D721Med (cell line): ENCODE results near the gene IFITM2.

ENCODE experiments used
- DNase-seq: peaks from one replicate; pipeline ENCODE4 v3.0.0; 2011; ENCODE audit warnings: low spot score; ENCODE audit not compliant: insufficient read length
- FAIRE-seq: peaks from 2 replicates; lab custom pipeline; 2011; peaks lifted over from hg19 to GRCh38; lab: Jason Lieb, UNC
- CTCF ChIP-seq: IDR thresholded peaks from 2 replicates; pipeline ENCODE4 v1.5.1; 2012; ENCODE audit warnings: mild to moderate bottlenecking, control low read depth; ENCODE audit not compliant: insufficient read depth; ENCODE audit errors: missing control alignments

The IFITM2 gene

DNA sequence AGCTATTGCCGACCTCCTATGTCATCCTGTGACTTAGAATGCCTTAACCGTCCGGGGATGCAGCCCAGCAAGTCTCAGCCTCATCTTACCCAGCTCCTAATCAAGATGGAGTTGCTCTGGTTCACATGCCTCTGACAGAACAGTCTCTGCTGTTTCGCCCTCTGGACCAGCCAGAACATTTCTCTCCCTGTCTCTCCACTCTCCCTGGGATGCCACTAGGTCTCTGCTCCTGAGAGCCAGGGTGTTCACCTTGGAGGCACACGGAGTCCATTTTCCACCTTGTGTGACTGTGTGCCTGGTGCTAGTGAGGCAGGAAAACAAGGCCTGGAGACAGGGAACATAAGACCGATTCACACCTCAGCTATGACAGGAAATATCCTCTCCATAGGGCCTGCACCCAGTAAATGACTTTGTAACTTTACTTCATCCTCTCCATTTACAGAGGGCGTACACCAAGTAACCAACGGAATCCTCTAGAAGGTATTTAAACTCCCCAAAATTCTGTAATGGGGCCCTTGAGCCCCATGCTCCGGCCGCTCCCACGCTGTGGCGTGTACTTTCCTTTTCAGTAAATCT lies 44.9 kb downstream of the IFITM2 start:
- TF ChIP-seq CTCF: no peak
- no peak for FAIRE-seq
- DNase-seq: no peak

DNA sequence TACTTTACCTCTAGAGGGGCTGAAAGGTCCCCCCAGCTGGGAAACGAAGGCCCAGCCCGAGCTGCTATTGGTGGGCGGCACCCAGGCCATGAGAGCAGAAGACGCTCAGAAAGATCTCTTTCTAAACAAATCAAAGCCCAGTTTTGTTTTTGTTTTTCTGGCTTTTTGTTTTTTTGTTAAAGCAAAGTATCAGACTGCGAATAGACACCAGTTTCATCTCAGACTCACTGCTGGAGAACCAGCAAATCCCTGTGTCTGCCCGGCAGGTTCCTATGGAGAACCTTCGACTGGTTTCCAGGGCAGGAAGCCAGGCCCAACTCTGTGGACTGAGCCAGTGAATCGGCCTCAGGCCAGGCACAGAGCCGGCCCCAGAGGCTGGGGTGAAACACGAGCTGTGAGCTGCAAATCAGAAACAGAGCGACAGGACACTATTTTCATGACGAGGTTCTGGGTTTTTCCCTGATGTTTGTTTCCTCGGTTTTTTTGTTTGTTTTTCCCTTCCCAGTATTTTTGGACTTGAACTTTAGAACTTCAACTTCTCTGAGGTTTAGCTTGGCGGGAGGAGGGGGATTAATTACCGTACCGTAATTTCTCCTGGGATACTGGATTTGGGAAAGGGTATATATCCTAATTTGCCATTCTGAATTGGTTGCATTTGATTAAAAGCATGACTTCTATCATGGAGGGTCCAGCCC lies 45.7 kb downstream of the IFITM2 start:
- FAIRE-seq (no peak), DNase-seq (no peak)
- TF ChIP-seq CTCF: no peak

GRCh38 chr11:355581-356458 lies 48.2 kb downstream of the IFITM2 start:
- no peak for DNase-seq
- no peak for FAIRE-seq
- no peak for TF ChIP-seq CTCF

DNA sequence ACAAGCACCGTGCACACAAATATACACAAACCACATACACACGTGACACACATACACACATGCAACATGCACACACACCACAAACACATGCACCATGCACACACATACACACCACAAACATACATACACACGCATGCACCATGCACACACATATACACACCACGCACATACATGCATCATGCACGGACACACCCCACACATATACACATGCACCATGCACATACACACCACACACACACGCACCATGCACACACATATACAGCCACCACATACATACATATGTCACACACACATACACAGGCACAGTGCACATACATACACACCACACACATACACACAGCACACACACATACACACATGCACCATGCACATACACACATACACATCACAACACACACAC lies 49.0 kb downstream of the IFITM2 start:
- FAIRE-seq (no peak), DNase-seq (no peak)
- no peak for TF ChIP-seq CTCF

DNA sequence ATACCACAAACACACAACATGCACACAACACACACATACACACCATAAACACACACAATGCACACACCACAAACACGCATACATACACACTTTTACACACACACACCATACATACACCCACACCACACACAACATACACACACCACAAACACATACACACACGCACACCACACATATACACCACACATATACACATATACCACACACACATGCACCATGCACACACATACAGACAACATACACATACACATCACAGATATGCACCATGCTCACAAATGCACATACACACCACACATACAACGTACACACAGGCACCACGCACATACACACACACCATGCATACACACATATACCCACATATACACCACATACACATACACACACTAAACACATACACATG lies 50.0 kb downstream of the IFITM2 start:
- no peak for DNase-seq
- no peak for FAIRE-seq
- TF ChIP-seq CTCF: no peak

- DNase-seq: no peak
- no peak for FAIRE-seq
- no peak for TF ChIP-seq CTCF
These were observed 50.6 kb downstream of the IFITM2 start for GRCh38 chr11:358129-358800.
